Trophoblast cell (in vitro differentiated cells and primary cell): Measurements from ENCODE around the gene ST6GALNAC3.

ENCODE experiments used
- DNase-seq, 2 donors: peaks; one replicate each; pipeline ENCODE4 v3.0.0-alpha.2; 2016
- H2AFZ ChIP-seq: 2 replicates; pipeline ENCODE4 v1.6.1; 2013; ENCODE audit warnings: low read length, moderate library complexity, mild to moderate bottlenecking; ENCODE audit not compliant: insufficient read depth, poor library complexity
- H2AK5ac ChIP-seq: 2 replicates; pipeline ENCODE4 v1.6.1; 2013; ENCODE audit warnings: mild to moderate bottlenecking, low read length
- H2BK120ac ChIP-seq: 2 replicates; pipeline ENCODE4 v1.6.1; 2013; ENCODE audit warnings: low read length, mild to moderate bottlenecking, moderate library complexity; ENCODE audit not compliant: insufficient read depth, poor library complexity
- H2BK12ac ChIP-seq: 2 replicates; pipeline ENCODE4 v1.6.1; 2013; ENCODE audit warnings: mild to moderate bottlenecking, low read length, moderate library complexity
- H2BK5ac ChIP-seq: 2 replicates; pipeline ENCODE4 v1.6.1; 2013; ENCODE audit warnings: low read length, low read depth, moderate library complexity, mild to moderate bottlenecking; ENCODE audit not compliant: poor library complexity
- H3K14ac ChIP-seq: 2 replicates; pipeline ENCODE4 v1.6.1; 2013; ENCODE audit warnings: mild to moderate bottlenecking, low read length
- H3K18ac ChIP-seq: 2 replicates; pipeline ENCODE4 v1.6.1; 2013; ENCODE audit warnings: mild to moderate bottlenecking, low read length
- H3K23ac ChIP-seq: 2 replicates; pipeline ENCODE4 v1.6.1; 2013; ENCODE audit warnings: low read length
- H3K27ac ChIP-seq: 2 replicates; pipeline ENCODE4 v1.5.1; 2013; ENCODE audit warnings: low read depth, mild to moderate bottlenecking, inconsistent platforms, low read length, moderate library complexity
- H3K27me3 ChIP-seq: 2 replicates; pipeline ENCODE4 v1.6.1; 2013; ENCODE audit warnings: inconsistent platforms, mild to moderate bottlenecking, low read length, moderate library complexity; ENCODE audit not compliant: insufficient read depth
- H3K36me3 ChIP-seq, 2 experiments: 1 replicate in 1 of 2; 2 replicates in 1 of 2; pipeline ENCODE4 v1.6.1; 2013; ENCODE audit warnings: low read length in 2 of 2, mild to moderate bottlenecking in 2 of 2, moderate library complexity in 1 of 2; ENCODE audit not compliant: insufficient read depth in 2 of 2, control insufficient read depth in 1 of 2
- H3K4ac ChIP-seq: 2 replicates; pipeline ENCODE4 v1.6.1; 2013; ENCODE audit warnings: low read depth, mild to moderate bottlenecking, low read length, moderate library complexity
- H3K4me1 ChIP-seq, 2 experiments: 1 replicate in 1 of 2; 2 replicates in 1 of 2; pipeline ENCODE4 v1.6.1; 2013; ENCODE audit warnings: low read length in 2 of 2, mild to moderate bottlenecking in 2 of 2, moderate library complexity in 1 of 2; ENCODE audit not compliant: insufficient read depth in 2 of 2, control insufficient read depth in 1 of 2
- H3K4me2 ChIP-seq: 2 replicates; pipeline ENCODE4 v1.6.1; 2013; ENCODE audit warnings: inconsistent platforms, mild to moderate bottlenecking, low read length, moderate library complexity
- H3K4me3 ChIP-seq: 2 replicates; pipeline ENCODE4 v1.5.1; 2013; ENCODE audit warnings: mild to moderate bottlenecking, low read depth, low read length, inconsistent platforms
- H3K79me1 ChIP-seq: one replicate; pipeline ENCODE4 v1.6.1; 2013; ENCODE audit warnings: low read length
- H3K79me2 ChIP-seq: 2 replicates; pipeline ENCODE4 v1.6.1; 2013; ENCODE audit warnings: low read length, mild to moderate bottlenecking; ENCODE audit not compliant: control insufficient read depth, insufficient read depth, poor library complexity
- H3K9ac ChIP-seq: 2 replicates; pipeline ENCODE4 v1.6.1; 2013; ENCODE audit warnings: mild to moderate bottlenecking, low read length
- H3K9me3 ChIP-seq: 2 replicates; pipeline ENCODE4 v1.6.1; 2013; ENCODE audit warnings: low read depth, mild to moderate bottlenecking, control low read depth, inconsistent platforms, low read length; ENCODE audit not compliant: insufficient read depth
- H4K12ac ChIP-seq: 2 replicates; pipeline ENCODE4 v1.6.1; 2013; ENCODE audit warnings: low read depth, mild to moderate bottlenecking, low read length, moderate library complexity
- H4K8ac ChIP-seq: 2 replicates; pipeline ENCODE4 v1.6.1; 2013; ENCODE audit warnings: low read depth, mild to moderate bottlenecking, low read length, moderate library complexity
- H4K91ac ChIP-seq: one replicate; pipeline ENCODE4 v1.6.1; 2013; ENCODE audit warnings: low read depth, mild to moderate bottlenecking, low read length, moderate library complexity
- WGBS: extraction: QIAGEN DNeasy Blood & Tissue Kit; methylation state at CpG from one replicate; pipeline ENCODE4 v1.1.7; 2013; ENCODE audit warnings: missing lambda C conversion rate; ENCODE audit not compliant: insufficient read length, insufficient coverage; ENCODE audit errors: extremely low coverage; 5-methylcytosine and 5-hydroxymethylcytosine counted together

The ST6GALNAC3 gene

DNA sequence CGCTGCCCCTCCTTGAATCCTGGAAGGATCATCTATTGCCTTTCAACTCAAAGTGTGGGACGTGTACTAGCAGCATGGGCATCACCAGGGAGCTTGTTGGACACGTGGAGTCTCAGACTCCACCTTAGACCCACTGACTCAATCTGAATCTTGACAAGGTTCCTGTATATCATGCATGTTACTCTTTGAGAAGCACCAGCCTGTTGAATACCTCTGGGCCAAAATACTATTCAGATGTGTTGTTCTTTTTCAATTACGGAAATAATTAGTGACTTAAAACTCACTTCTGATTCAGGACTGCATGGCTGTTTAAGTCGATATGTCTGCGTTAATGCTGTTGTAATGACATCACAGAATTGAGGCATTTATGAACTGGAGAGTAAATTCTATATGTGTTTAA is 70.8 kb downstream of the ST6GALNAC3 start:
- no peak overlapping the region for H2AFZ ChIP-seq
- H3K27ac ChIP-seq, result no peak overlapping the region
- H3K4ac ChIP-seq, result no peak overlapping the region
- H3K79me2 ChIP-seq, result no peaks in the 10 kb centered on the region
- no peak overlapping the region for H2BK120ac ChIP-seq
- H3K4me2 ChIP-seq, result no peak overlapping the region
- no peak overlapping the region for H3K9ac ChIP-seq
- H2BK12ac ChIP-seq, result no peak overlapping the region
- no peaks in the 10 kb centered on the region for H3K36me3 ChIP-seq
- no peaks in the 10 kb centered on the region for H3K27me3 ChIP-seq
- H3K9me3 ChIP-seq, result peaks cover 1% of the 10 kb centered on the region
- no peak overlapping the region for H4K8ac ChIP-seq
- H3K18ac ChIP-seq, result no peak overlapping the region
- no peak overlapping the region for H3K4me3 ChIP-seq
- DNase-seq, result no peak
- no peak overlapping the region for H4K91ac ChIP-seq
- H2BK5ac ChIP-seq, result no peak overlapping the region
- H3K14ac ChIP-seq, result no peak overlapping the region
- H3K23ac ChIP-seq, result no peak overlapping the region
- H4K12ac ChIP-seq, result no peak overlapping the region
- no peak overlapping the region for H2AK5ac ChIP-seq
- no CpG with 5 or more reads among the region's 6 CpGs for WGBS
- H3K79me1 ChIP-seq, result no peaks in the 10 kb centered on the region
- peaks cover 0 to 3% of the 10 kb centered on the region in 2 experiments for H3K4me1 ChIP-seq

- no peak overlapping the region for H4K12ac ChIP-seq
- H4K91ac ChIP-seq, result no peak overlapping the region
- no peaks in the 10 kb centered on the region for H3K79me2 ChIP-seq
- H2BK120ac ChIP-seq, result no peak overlapping the region
- no peak overlapping the region for H3K4me2 ChIP-seq
- H3K27me3 ChIP-seq, result no peaks in the 10 kb centered on the region
- no peak overlapping the region for H3K18ac ChIP-seq
- no peak overlapping the region for H3K4ac ChIP-seq
- H3K27ac ChIP-seq, result no peak overlapping the region
- no peak overlapping the region for H3K4me3 ChIP-seq
- H4K8ac ChIP-seq, result no peak overlapping the region
- no peaks in the 10 kb centered on the region for H3K36me3 ChIP-seq
- no peak overlapping the region for H2BK12ac ChIP-seq
- DNase-seq, result no peak
- H3K4me1 ChIP-seq, result peaks cover 0 to 3% of the 10 kb centered on the region in 2 experiments
- H3K14ac ChIP-seq, result no peak overlapping the region
- no peak overlapping the region for H2BK5ac ChIP-seq
- H3K79me1 ChIP-seq, result no peaks in the 10 kb centered on the region
- H2AK5ac ChIP-seq, result no peak overlapping the region
- no CpG with 5 or more reads among the region's 1 CpG for WGBS
- no peak overlapping the region for H3K9ac ChIP-seq
- H2AFZ ChIP-seq, result no peak overlapping the region
- no peak overlapping the region for H3K23ac ChIP-seq
- peaks cover 1% of the 10 kb centered on the region for H3K9me3 ChIP-seq
Measured at GRCh38 chr1:76146184-76146583, 71.6 kb downstream of the ST6GALNAC3 start.

DNA sequence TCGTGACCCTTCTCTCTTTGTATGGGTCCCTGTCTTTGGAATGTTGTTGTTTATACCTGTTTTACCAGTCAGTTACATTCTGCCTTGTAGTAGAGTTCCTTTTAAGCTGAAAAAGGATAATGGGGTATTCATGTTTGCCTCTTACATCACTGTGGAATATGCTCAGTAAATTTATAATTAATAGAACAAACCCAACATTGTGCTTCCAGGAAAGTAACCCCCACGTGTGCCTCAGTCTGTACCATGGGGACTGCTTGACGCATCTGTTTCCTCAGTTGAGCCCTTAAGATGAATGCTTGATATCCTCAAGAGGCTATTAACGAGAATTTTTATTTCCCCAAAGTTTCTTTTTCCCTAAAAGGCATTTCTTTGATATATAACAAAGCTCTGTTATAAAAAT is 73.4 kb downstream of the ST6GALNAC3 start:
- Histone ChIP-seq H3K36me3 (peaks cover 0 to 2% of the 10 kb centered on the region in 2 experiments), H3K4me2 (no peak overlapping the region), H3K9me3 (peaks cover 1% of the 10 kb centered on the region), H4K12ac (no peak overlapping the region), H3K4me1 (peaks cover 0 to 3% of the 10 kb centered on the region in 2 experiments), H3K14ac (no peak overlapping the region), H3K18ac (no peak overlapping the region), H3K27ac (no peak overlapping the region), H2AFZ (no peak overlapping the region), H2BK12ac (no peak overlapping the region), H3K9ac (no peak overlapping the region), H3K23ac (no peak overlapping the region), H3K4me3 (no peak overlapping the region), H2BK5ac (no peak overlapping the region), H2BK120ac (no peak overlapping the region), H3K27me3 (no peaks in the 10 kb centered on the region), H4K8ac (no peak overlapping the region), H2AK5ac (no peak overlapping the region), H4K91ac (no peak overlapping the region), H3K4ac (no peak overlapping the region), H3K79me1 (no peaks in the 10 kb centered on the region), H3K79me2 (no peaks in the 10 kb centered on the region)
- WGBS, result no CpG with 5 or more reads among the region's 4 CpGs
- no peak for DNase-seq

GRCh38 chr1:76148460-76148859 is 73.9 kb downstream of the ST6GALNAC3 start:
- DNase-seq, result no peak
- Histone ChIP-seq H3K23ac (no peak overlapping the region), H3K79me1 (no peaks in the 10 kb centered on the region), H2BK5ac (no peak overlapping the region), H3K4me1 (peaks cover 0 to 3% of the 10 kb centered on the region in 2 experiments), H3K79me2 (no peaks in the 10 kb centered on the region), H4K91ac (no peak overlapping the region), H2BK120ac (no peak overlapping the region), H3K9ac (no peak overlapping the region), H3K4ac (no peak overlapping the region), H3K18ac (no peak overlapping the region), H2BK12ac (no peak overlapping the region), H3K36me3 (peaks cover 0 to 2% of the 10 kb centered on the region in 2 experiments), H4K8ac (no peak overlapping the region), H3K4me2 (no peak overlapping the region), H3K14ac (no peak overlapping the region), H2AK5ac (no peak overlapping the region), H3K27ac (no peak overlapping the region), H3K27me3 (no peaks in the 10 kb centered on the region), H4K12ac (no peak overlapping the region), H3K9me3 (peaks cover 1% of the 10 kb centered on the region), H3K4me3 (no peak overlapping the region), H2AFZ (no peak overlapping the region)
- WGBS, result no CpG with 5 or more reads among the region's 2 CpGs
